GM21723 (cell line): ENCODE data around the gene UNC13A.
"Not testable (repeated sequence)": the region's sequence is repeated elsewhere in the genome, so short reads cannot be mapped to it uniquely, and the experiment has no call there.

Experiments
- ATAC-seq: cut with Tn5 transposase; IDR thresholded peaks from one replicate; pipeline ENCODE4 v1.9.1; 2021; ENCODE audit warnings: mild to moderate bottlenecking, moderate library complexity; ENCODE audit not compliant: unreplicated experiment

Gene UNC13A

DNA sequence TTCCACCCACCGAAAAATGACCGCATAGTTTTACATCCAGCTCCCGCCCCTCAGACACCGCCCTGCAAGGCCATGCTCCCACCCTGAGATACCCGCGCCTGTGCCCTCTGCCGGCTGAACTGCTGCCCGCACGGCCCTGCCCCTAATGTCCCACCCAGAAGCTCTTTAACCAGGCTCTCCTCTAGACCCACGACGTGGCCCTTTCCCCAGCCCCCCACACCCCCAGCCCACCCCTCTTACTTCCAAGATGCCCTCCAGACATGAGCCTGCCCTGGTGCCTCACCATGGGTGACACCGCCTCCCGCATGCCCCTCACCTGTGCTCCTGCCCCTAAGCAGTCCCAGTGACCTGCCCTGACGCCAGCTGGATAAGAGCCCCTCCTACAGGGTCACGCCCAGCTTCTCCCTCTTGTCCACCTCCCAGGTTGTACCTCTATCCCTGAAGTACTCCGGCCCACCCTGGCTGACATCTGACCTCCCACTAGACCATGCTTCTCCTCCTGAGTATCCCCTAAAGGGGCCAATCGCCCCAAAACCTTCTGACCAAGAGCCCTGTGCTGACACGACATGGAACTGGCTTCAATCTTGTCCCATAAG, 81.5 kb downstream of the UNC13A start:
- ATAC-seq, result no peak

DNA sequence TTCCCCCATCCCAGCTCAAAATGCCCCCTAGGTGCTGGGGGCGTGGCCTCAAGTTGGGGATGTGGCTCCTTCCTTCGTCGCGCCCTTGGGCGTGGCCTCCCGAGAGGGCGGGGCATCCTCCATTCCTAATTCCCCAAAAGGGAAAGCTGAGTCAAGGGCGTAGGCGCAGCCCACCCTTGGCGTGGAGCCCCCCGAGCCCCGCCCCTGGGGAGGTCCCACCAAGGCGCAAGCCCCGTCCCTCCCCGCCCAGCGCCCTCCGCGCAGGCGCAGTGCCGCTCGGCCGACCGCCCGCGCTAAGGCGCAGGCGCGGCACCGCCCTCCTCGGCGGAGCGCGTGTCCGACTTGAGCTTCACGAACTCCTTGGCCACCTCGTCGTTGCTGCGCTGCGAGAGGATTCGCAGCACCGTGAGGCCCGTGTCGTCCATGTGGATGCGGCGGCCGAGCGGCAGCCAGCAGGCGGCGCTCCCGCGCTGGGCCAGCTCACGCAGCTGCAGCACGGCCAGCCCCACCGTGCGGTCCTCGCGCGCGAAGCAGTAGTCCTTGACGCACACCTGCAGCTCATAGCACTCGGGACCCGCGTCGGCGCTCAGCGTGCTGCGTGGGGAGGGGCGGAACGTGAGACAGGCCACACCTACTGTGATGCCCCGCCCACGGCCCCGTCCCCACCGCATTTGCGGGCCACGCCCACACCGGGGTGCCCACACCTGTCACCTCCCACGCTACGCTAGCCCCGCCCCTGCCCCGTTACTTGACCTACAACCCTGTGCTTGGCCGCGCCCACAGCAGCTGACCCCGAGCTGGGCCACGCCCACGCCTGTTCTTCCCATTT, 82.2 kb downstream of the UNC13A start:
- peak; percentile 69 for ATAC-seq

DNA sequence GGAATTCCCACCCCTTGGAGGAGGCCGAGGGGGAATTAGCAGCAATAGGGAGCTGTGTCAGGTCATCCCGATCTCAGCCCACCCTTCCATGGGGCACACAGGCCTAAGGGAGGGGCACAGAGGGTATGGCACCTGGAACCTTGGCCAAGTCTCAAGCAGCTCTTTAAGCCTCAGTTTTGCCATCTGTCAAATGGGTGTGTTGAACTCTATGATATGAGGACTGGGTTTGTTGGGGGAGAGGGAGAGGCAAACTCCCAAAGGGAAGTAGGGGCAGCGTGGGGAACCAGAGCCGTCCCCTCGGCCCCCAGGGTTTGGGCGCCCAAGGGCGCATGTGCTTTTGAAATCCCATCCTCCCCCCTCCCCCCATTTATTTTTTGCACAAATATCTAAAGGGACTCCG, 83.0 kb downstream of the UNC13A start:
- ATAC-seq, result no peak

DNA sequence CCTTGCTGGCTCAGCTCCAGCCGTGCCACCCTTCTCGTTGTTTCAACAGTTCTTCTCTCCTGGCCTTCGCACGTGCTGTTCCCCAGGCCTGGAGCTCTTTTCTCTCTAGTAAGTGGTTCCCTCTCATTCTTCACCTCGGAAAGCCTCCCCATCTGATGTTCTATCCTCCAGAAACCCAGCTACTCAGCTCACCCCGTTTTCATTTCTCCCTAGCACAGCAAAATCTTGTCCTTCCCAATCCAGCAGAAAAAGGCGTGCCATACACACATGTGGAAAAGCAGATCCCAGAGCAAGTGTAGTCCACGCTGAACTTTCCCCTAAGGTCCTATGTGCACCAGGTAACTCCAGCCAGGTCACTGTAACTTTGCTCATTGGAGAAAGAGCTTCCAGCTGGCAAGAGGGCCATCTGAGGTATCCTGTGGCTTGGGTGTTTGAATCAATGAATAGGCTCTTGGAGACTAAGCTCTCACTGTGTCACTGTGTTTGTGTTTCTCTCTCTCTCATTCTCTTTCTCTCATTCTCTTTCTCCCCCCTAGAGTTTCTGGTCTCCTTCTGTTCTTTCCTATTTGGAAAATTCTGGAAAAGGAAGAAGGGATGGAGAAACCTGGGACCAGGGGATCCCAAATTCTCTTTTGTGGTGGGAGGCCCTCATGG, 83.7 kb downstream of the UNC13A start:
- no peak for ATAC-seq

DNA sequence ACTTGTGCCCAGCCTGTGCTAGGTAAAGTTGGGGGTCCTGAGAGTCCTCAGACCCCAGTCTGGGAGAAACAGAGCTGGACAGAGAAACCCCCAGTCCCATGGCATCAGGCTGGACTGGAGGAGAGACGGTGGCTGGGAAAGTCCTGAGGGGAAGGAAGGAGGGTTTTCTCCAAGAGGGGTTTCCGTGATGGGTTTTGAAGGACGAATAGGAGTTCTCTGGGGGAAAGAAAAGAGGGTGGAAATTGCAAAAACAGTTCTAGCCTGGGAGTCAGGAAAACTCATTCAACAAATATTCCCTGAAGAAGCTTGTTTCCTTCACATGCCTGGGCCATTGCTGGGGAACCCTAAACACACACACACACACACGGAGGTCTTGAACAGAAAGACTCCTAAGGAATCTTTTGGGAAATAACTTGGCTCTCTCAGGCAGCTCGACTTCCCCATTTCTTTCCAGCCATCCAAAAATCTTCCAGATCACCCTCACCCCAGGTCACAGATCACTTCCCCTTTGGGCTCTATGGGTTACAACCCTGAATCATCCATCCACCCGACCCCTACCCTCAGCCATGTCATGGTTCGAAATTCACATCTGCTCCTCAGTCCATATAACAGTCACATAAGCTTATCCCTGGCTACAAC, 85.2 kb downstream of the UNC13A start:
- ATAC-seq, result no peak

DNA sequence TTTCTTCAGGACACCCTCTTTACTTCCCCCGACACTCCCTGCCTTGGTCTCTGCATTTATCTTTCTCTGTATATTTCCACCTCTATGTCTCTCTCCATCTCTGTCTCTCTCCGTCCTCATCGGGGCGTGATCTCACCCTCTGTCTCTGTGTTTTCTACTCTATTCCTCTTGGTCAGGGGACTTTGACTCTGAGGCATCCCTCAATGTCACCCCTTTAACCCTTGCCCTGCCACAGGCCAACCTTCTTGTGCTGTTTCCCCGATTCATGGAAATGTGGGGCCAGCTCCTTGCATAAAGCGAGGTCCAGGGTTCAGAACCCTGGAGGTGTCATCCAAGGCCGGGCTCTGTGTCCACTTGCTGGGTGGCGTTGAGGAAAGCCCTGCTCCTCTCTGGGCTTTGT, 85.9 kb downstream of the UNC13A start:
- no peak for ATAC-seq

DNA sequence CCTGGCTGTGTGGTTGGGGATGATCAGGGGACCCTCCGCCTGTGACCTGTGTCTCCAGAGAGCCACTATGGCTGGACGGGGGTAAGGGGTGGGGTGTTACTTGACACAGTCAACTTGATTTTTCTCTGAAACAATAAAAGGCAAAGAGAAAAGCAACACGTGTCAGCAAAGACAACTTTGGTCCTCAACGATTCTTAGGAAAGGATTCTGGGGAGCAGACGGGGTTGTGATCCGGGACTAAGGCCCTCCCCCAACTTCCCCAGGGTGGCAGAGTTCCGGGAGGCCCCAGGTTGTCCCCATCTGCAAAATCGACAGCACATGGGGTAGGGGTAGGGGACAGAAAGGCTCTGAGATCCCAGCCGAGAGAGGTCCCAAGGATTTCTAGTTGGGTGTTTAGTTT, 86.5 kb downstream of the UNC13A start:
- no peak for ATAC-seq

DNA sequence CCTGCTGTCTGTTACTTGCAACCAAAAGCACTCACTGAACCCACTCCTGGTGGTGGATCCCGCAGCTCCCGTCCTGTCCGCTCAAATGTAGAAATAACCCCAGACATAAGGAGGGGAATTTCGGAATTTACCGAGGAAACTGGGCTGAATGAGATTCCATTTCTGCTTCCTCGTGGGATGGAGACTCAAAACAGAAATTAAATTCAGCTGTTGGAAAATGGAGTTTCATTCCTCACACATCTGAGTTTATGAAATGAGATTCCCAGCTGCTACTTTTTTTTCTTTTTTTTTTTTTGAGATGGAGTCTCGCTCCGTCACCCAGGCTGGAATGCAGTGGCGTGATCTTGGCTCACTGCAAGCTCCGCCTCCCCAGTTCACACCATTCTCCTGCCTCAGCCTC, 88.4 kb downstream of the UNC13A start:
- ATAC-seq, result no peak

DNA sequence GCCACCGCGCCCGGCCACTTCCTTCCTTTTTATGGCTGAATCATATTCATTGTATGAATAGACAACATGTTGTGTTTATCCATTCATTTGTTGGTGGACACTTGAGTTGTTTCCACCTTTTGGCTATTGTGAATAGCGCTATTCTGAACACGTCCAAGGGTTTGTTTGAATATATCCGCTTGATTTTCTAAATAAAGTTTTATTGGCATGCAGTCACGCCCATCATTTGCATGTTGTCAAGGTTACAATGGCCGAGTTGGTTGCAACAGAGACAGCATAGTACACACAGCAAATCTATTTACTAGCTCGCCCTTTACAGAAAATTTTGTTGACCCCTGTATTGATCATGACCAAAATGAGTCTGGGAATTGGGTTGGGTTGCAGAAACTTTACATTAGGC, 89.2 kb downstream of the UNC13A start:
- no peak for ATAC-seq

DNA sequence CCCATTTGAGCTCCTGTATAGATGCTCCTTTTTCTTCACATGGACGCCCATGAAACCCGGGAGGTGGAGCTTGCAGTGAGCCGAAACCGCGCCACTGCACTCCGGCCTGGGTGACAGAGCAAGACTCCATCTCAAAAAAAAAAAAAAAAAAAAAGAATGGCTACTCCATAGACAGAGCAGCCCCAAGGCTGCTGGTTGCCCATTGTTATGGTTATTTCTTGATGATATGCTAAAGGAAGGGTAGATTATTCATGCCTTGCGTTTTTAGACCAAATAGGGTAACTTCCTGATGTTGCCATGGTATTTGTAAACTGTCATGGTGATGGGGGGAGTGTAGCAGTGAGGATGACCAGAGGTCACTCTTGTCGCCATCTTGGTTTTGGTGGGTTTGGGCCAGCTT, 90.1 kb downstream of the UNC13A start:
- ATAC-seq, result not testable (repeated sequence)

DNA sequence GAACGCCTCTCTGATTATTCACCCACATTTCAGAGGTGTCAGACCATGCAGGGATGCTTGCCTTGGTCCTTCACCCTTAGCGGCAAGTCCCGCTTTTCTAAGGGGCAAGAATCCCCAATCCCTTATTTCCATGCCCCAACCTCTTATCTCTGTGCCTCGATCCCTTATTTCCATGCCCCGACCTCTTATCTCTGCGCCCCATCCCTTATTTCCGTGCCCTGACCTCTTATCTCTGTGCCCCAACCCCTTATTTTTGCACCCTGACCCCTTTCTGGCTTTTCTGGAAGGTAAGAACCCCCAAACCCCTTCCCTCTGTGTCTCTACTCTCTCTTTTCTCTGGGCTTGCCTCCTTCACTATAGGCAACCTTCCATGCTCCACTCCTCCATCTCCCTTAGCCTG, 93.9 kb downstream of the UNC13A start:
- not testable (repeated sequence) for ATAC-seq

DNA sequence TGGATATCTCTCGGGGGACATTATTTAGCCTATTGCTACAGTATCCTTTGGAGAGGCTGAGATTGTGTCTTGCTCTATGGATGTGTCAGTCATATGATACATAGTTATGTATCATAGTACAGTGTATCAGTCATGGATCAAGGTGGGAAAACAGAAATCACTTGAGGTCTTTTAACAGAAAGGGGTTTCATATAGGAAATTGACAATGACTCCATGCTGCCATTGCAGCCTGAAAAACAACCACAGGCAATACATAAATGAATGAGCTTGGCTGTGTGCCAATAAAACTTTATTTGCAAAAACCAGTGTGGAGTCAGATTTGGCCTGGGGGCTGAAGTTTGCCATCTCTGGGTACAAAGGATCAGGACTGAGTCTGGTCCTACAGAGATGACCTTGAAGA, 97.3 kb downstream of the UNC13A start:
- no peak for ATAC-seq

DNA sequence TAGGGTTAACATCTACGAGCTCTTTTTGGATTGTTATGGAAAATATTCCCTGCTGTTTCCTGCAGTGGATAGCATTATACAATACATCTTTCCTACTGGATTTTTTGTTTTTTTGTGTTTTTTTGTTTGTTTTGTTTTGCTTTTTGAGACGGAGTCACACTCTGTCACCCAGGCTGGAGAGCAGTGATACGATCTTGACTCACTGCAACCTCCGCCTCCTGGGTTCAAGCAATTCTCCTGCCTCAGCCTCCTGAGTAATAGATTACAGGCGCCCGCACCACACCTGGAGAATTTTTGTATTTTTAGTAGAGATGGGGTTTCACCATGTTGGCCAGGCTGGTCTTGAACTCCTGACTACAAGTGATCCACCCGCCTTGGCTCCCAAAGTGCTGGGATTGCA, 102.8 kb downstream of the UNC13A start:
- ATAC-seq, result not testable (repeated sequence)

DNA sequence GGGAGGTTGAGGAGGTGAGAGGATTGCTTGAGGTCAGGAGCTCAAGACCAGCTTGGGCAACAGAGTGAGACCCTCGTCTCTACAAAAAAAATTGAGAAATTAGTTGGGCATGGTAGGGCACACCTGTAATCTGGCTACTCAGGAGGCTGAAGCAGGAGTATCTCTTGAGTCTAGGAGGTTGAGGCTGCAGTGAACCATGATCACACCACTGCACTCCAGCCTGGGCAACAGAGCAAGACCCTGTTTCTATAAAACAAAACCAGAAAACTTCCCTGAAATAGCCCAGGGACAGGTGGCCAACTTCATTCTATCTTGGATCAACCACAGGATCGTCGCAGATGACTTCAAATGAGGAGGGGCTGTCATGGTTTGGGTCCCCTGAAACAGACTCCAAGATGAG, 104.0 kb downstream of the UNC13A start:
- ATAC-seq, result no peak

DNA sequence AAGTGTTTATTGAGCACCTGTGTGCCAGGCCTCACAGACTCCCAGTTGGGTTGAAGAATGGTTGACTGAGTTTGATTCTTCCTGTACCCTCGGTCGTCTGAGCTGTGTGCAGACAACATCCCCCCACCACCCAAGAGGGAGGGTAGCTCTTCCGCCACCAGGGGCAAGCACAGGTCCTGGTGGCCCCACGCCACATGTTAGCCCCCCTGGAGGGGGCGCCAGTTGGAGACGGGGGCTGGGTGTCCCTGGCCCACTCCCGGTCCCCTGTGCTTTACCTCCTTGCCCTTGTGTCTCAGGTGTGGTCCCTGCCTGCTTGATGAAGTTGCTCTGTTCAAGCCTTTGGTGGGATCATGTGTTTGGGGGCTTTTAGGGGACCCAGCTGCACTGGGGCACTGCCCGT, 105.5 kb downstream of the UNC13A start:
- ATAC-seq, result no peak

DNA sequence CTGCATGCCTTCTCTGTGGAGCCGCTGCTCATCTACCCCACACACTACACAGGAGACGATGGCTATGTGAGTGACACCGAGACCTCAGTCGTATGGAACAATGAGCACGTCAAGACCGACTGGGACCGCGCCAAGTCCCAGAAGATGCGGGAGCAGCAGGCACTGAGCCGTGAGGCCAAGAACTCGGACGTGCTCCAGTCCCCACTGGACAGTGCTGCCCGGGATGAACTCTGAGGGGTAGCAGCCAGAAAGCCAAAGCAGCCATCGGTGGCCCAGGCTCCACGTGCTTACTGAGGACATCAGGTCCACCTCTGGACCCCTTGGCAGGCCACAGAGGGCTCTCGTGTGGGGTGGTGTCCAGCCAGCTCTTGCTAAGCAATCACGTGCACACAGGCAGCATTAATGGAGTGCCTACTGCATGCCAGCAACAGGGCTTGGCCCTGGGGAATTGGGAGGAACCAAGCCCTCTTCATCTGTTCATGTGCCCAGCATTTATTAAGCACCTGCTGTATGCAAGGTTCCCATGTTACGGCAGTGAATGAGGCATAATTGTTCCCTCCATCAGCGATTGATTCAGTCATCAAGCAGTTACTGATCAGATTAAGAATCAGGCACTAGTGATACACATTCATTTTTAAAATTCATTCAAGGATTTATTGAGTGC, 106.8 kb downstream of the UNC13A start:
- ATAC-seq, result no peak

DNA sequence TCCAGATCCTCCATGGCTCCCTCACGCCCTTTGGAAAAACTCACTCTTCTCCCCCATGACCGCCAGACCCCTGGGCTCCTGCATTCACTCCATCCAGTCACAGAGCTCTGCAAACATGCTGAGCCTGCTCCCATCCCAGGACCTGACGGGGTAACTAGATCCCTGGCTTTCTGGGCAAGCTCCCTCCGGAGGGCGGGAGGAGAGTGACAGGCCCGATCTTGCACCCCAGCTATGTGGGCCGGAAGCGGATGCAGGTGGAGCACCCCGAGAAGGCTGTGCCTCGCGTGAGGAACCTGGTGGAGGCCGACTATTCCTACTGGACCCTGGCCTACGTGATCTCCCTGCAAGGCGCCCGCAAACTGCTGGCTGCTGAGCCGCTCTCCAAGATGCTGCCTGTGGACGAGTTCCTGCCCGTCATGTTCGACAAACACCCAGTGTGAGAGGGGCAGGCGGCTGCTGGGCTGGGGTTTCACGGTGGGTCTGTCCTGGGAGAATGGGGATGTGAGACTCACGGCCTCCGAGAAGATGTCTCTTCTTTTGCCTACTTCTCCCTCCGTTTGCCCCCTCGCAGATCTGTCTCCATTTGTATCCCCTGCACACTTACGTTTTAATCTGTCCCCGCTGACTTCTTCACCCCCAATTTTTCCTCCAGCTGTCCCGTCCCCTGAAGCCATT, 107.5 kb downstream of the UNC13A start:
- no peak for ATAC-seq

DNA sequence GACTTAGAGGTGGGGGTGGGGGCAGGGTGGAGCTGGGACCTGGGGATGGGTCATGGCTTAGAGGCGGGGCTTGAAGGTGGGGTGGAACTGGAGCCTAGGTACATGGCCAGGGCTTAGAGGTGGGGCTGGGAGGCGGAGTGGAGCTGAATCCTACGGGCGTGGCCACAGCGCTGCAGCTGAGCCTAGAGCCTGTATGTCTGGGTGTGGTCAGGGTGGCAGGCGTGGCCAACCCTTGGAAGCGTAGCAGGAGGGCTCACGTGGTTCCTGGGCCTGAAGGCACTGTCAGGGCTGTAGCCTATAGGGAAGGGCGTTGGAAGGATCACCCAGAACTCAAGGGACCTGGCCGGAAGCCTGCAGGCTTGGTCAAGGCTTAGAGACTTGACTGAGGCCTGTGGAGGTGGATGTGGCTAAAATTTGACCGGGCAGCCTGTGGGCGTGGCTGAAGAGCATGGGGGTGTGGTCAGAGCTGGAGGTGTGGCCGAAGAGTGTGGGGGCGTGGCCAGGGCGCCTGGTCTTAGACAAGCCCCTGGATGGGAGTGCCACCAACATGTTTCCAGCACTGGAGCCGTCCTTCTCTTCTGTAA, 108.4 kb downstream of the UNC13A start:
- ATAC-seq, result no peak

DNA sequence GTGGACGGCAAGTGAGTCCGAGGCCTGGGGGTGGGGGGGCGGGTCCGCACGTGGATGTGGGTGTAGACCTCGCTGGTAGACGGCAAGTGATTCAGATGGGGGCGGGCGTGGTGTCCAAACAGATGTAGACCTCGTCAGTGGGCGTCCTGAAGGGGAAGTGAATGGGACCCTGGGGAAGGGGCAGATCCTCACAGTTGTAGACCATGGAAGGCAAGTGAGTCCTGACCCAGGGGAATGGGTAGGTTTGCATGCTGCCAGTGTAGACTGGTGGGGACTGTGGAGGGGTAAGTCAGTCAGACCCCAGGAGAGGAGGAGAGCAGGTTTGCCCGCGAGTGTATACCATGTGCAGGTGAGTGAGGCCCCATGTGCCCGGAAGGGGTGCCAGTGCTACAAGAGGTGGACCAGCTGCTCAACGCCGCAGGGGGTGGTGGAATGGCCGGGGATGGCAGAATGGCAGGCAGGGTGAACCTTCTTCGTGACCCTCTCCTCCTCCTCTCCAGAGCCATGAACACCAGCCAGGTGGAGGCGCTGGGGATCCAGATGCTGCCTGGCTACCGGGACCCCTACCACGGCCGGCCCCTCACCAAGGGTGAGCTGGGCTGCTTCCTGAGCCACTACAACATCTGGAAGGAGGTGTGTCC, 110.6 kb downstream of the UNC13A start:
- no peak for ATAC-seq
